Smooth muscle cell of the brain vasculature (primary cell): ENCODE results near the gene AFAP1.

ENCODE experiments used
- DNase-seq: peaks from one replicate; pipeline ENCODE4 v3.0.0-alpha.2; 2012; ENCODE audit warnings: low read depth, low spot score

AFAP1 gene

GRCh38 chr4:7939377-7940108 is at the start of gene AFAP1:
TSS of gene AFAP1 (minus strand) at chr4:7939861. CDS start at chr4:7872078, 67,783 bp downstream.
- peak; percentile 69 for DNase-seq

- no peak for DNase-seq
Observed at GRCh38 chr4:7988437-7988836, 48.8 kb upstream of the AFAP1 start.

- no peak for DNase-seq
Observed at GRCh38 chr4:7987148-7987989, 47.7 kb upstream of the AFAP1 start.

- no peak for DNase-seq
Observed at GRCh38 chr4:7985891-7986441, 46.3 kb upstream of the AFAP1 start.

GRCh38 chr4:7985072-7985471 is 45.4 kb upstream of the AFAP1 start:
- DNase-seq = no peak

- no peak for DNase-seq
Observed at GRCh38 chr4:7984286-7984925, 44.7 kb upstream of the AFAP1 start.

GRCh38 chr4:7983296-7983695 is 43.6 kb upstream of the AFAP1 start:
- no peak for DNase-seq

GRCh38 chr4:7981738-7982394 is 42.2 kb upstream of the AFAP1 start:
- no peak for DNase-seq

GRCh38 chr4:7980036-7980435 is 40.4 kb upstream of the AFAP1 start:
- no peak for DNase-seq

GRCh38 chr4:7979652-7979968 is 39.9 kb upstream of the AFAP1 start:
- DNase-seq = no peak

GRCh38 chr4:7978907-7979651 is 39.4 kb upstream of the AFAP1 start:
- DNase-seq = no peak

- DNase-seq = no peak
Observed at GRCh38 chr4:7978489-7978888, 38.8 kb upstream of the AFAP1 start.

GRCh38 chr4:7976634-7977033 is 37.0 kb upstream of the AFAP1 start:
- DNase-seq = no peak

GRCh38 chr4:7976025-7976424 is 36.4 kb upstream of the AFAP1 start:
- no peak for DNase-seq

- no peak for DNase-seq
Observed at GRCh38 chr4:7974425-7974824, 34.8 kb upstream of the AFAP1 start.

- DNase-seq = no peak
Observed at GRCh38 chr4:7973545-7973981, 33.9 kb upstream of the AFAP1 start.

- DNase-seq = no peak
Observed at GRCh38 chr4:7971881-7972500, 32.3 kb upstream of the AFAP1 start.

GRCh38 chr4:7971159-7971631 is 31.5 kb upstream of the AFAP1 start:
- DNase-seq = no peak

GRCh38 chr4:7970361-7970946 is 30.8 kb upstream of the AFAP1 start:
- no peak for DNase-seq
